ENCODE data around the gene GPRC5B. TPM values are rescaled to one million over a fixed set of nuclear protein-coding genes. Genes with fewer than 3 reads are reported as not detected.

GPRC5B gene
- total RNA-seq, 1 experiment from 2014 or later, result 0.88 TPM

DNA sequence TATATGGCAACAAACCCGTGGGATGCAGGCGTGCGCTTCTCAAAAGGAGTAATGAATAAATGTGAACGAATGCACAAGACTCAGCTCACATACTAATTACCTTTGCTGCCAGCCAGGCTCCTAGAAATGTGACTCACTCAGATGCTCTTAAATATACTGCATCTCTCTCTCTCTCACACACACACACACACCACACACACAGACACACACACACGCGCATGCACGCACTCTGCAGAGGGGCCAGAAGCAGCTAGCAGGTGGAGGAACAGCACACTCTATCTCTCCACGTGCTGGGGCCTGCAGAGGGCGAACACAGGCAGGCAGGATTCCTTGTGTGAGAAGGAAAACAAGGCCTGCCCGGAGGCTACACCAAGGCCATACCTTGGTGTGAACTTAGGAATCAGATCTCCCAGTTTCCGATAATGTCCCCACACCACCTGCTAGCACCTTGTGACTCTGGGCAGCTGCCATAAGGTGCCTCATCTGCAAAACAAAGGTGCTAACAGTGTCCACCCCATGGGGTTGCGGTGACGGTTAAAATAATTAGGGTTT lies 5.3 kb downstream of the GPRC5B start:
- peak; percentile 73 for DNase-seq (ENCODE audit: low spot score)
- in situ Hi-C loops (cut with HindIII; ENCODE audit: low sequenced_read_pairs), result loop anchor here (25.0 kb wide), 1 partner anchor 267 kb away; no protein-coding TSS in a partner anchor

DNA sequence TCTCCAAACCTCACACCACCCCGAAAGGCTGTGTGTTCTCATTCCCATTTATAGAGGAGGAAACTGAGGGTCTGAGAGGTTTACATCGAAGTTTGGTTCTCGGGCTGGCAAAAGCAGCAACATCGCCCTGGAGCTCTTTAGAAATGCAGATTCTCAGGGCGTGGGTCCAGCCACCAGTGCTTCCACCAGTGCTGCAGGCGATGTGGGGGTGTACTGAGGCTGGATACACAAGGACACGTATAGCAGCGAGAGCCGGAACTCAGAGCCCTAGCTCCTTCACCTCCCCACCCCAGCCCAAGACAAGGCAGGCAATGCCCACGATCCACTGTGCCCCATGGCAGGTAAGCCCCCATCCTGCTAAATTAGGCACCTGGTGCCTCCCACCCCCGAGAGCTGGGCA lies 5.9 kb downstream of the GPRC5B start:
- in situ Hi-C loops (cut with HindIII; ENCODE audit: low sequenced_read_pairs), result loop anchor here (25.0 kb wide), 1 partner anchor 266 kb away; no protein-coding TSS in a partner anchor
- peak; percentile 56 for DNase-seq (ENCODE audit: low spot score)

- in situ Hi-C loops (cut with HindIII; ENCODE audit: low sequenced_read_pairs), result loop anchor here (25.0 kb wide), 1 partner anchor 264 kb away; no protein-coding TSS in a partner anchor
- peak; percentile 33 for DNase-seq (ENCODE audit: low spot score)
Measured at GRCh38 chr16:19876501-19877059, 8.1 kb downstream of the GPRC5B start.

- DNase-seq (ENCODE audit: low spot score), result peak; percentile 10
- in situ Hi-C loops (cut with HindIII; ENCODE audit: low sequenced_read_pairs), result loop anchor here (25.0 kb wide), 1 partner anchor 264 kb away; no protein-coding TSS in a partner anchor
Measured at GRCh38 chr16:19875900-19876299, 8.7 kb downstream of the GPRC5B start.

GRCh38 chr16:19874851-19875546 lies 9.6 kb downstream of the GPRC5B start:
- DNase-seq (ENCODE audit: low spot score), result peak; percentile 23
- in situ Hi-C loops (cut with HindIII; ENCODE audit: low sequenced_read_pairs), result loop anchor here (25.0 kb wide), 1 partner anchor 263 kb away; no protein-coding TSS in a partner anchor

DNA sequence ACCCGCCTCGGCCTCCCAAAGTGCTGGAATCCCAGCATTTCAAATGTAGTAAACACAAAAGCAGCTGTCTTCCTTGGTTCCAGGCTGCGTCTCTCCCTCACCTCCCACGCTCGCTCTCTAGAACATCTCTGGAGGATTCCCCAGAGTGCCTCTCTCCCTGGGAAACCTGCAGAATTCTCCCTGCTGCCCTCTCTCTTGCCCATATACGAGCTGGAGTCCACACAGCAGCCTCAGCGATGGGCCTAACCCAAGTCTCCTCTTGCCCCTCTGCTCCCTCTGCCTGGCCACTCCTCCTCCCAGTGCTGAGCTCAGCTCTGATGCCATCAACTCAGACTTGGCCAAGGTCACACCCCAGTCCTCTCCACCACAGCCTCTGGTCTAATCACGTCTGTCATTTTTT lies 10.6 kb downstream of the GPRC5B start:
- DNase-seq (ENCODE audit: low spot score), result no peak
- in situ Hi-C loops (cut with HindIII; ENCODE audit: low sequenced_read_pairs), result no loop called here

- no peak for DNase-seq (ENCODE audit: low spot score)
- in situ Hi-C loops (cut with HindIII; ENCODE audit: low sequenced_read_pairs), result no loop called here
Measured at GRCh38 chr16:19872935-19873334, 11.7 kb downstream of the GPRC5B start.

GRCh38 chr16:19872179-19872863 lies 12.3 kb downstream of the GPRC5B start:
- in situ Hi-C loops (cut with HindIII; ENCODE audit: low sequenced_read_pairs), result no loop called here

GRCh38 chr16:19871721-19872120 lies 12.9 kb downstream of the GPRC5B start:
- DNase-seq (ENCODE audit: low spot score), result no peak

More at GRCh38 chr16:19872179-19872863, 12.3 kb downstream of the GPRC5B start:
- DNase-seq (ENCODE audit: low spot score), result peak; percentile 73

DNA sequence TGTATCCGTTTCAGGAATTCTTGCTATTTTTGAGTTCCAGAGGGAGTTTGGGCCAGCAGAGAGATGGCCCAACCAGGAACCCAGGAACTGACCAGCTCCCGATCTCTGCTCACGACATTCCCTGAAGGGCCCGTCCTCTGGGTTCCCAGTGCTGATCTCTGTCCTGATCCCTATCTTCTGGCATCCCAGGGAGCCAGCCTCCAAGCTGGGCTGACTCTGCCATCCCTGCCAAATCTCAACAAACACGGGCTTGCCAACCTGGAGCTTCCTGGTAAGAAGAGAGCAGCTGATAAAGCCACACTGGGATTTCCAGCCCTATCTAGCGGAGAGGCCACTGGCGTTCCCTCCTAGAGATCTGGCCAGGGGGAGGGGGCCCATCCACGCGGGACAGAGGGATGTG lies 16.2 kb downstream of the GPRC5B start:
- in situ Hi-C loops (cut with HindIII; ENCODE audit: low sequenced_read_pairs), result no loop called here
- DNase-seq (ENCODE audit: low spot score), result peak; percentile 54

More at GRCh38 chr16:19871721-19872120, 12.9 kb downstream of the GPRC5B start:
- in situ Hi-C loops (cut with HindIII; ENCODE audit: low sequenced_read_pairs), result no loop called here

DNA sequence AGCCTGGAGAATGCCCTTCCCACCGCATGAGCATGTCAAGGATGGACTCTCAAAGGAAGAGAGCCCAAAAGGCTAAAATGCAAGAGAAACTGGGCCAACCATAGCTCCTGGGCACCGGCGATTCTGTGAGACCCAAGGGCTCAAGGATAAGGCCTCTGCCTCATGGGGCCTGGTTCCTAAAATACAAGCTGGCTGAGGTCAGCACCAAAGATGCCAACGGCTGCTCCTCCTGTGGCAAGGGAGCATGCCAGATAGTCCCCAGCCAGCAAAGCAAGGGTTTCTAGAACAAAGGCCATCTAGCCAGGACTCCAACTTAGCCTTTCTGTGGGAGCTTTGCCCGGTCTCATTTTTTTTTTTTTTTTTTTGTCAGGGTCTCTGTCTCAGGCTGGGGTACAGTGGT lies 20.1 kb downstream of the GPRC5B start:
- DNase-seq (ENCODE audit: low spot score), result peak; percentile 85
- in situ Hi-C loops (cut with HindIII; ENCODE audit: low sequenced_read_pairs), result no loop called here

- DNase-seq (ENCODE audit: low spot score), result no peak
Measured at GRCh38 chr16:19863990-19864389, 20.7 kb downstream of the GPRC5B start.

GRCh38 chr16:19861811-19862327 lies 22.8 kb downstream of the GPRC5B start:
- peak; percentile 71 for DNase-seq (ENCODE audit: low spot score)
- in situ Hi-C loops (cut with HindIII; ENCODE audit: low sequenced_read_pairs), result no loop called here

More at GRCh38 chr16:19863990-19864389, 20.7 kb downstream of the GPRC5B start:
- in situ Hi-C loops (cut with HindIII; ENCODE audit: low sequenced_read_pairs), result no loop called here

DNA sequence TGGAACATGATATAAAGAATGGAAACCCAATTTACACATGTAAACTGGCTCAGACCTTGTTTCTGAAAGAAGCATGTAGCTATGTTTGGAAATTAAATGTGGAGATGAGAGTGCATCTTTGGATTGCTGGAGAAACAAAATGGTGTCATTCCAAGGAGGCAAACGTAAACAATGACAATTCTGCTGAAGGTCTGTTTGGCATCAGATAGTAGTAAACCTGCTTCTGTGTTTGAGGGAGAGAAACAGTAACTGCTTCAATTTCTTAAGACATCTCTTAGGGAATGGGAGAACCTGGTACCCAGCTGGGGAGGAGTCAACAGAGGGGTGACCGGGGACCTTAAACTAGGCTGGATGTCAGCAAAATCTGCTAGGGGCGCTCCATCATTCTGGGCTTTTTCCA lies 23.5 kb downstream of the GPRC5B start:
- in situ Hi-C loops (cut with HindIII; ENCODE audit: low sequenced_read_pairs), result no loop called here

DNA sequence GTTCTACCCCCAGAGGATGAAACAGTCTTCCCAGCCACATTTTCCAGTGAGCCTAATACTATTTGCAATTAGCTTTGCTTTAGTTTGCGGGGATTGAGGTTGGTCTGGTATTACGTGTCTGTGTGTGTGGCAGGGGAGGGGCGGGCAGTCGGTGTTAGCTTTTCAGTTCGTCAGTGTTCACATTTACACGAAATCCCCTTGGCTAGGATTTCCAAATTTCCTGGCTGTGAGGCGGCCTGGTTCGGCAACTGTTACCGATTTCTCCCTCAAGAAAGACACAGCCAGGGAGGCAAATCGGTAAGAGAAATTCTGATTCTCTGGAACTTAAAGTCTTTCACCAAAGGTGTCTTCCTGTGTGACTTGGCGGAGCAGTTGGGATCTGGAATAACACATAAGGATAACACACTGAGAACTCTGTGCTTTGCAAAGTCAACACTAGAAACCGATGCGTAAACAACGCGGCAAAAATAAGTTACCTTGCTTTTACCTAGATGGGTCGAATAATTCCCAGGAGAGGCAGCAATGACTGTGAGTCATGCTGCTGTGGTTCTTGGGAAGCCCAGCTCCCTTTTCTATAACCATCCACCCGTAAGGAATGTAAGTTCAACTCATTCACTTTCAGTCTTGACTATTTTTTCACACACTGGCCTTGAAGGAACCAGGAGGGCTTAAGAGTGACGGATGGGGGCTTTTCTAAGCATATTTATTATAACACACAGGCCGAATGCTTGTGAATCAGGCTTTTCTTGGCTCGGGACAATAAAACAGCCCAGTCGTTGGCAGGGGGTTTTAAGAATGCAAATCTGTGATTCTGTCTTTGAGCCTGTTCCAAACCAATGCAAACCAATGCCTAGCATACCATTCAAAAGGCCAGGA lies 24.2 kb downstream of the GPRC5B start:
- in situ Hi-C loops (cut with HindIII; ENCODE audit: low sequenced_read_pairs), result no loop called here
- DNase-seq (ENCODE audit: low spot score), result peak; percentile 66

More for the DNA sequence above, 23.5 kb downstream of the GPRC5B start:
- DNase-seq (ENCODE audit: low spot score), result peak; percentile 51

- DNase-seq (ENCODE audit: low spot score), result peak; percentile 38
- in situ Hi-C loops (cut with HindIII; ENCODE audit: low sequenced_read_pairs), result no loop called here
Measured at GRCh38 chr16:19859603-19860002, 25.0 kb downstream of the GPRC5B start.

DNA sequence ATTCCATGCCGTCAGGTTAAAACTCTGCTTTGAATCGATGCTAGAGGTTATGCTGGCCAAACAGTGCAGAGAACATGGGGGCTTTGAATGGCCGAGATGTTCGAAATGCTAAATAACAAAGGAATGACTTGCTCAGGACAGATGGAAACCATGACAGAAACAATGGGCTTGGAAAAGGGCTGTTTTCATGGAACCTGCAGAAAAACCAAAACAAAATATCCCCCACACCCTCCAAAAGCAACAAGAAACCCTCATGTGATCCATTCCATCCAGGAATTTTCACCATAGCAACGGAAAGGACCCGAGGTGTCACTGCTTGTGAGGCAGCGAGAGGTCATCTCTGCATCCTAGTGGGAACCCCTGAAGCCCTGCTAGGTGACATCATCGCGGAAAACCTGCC lies 25.5 kb downstream of the GPRC5B start:
- DNase-seq (ENCODE audit: low spot score), result no peak
- in situ Hi-C loops (cut with HindIII; ENCODE audit: low sequenced_read_pairs), result no loop called here

GRCh38 chr16:19858340-19859018 lies 26.2 kb downstream of the GPRC5B start:
- in situ Hi-C loops (cut with HindIII; ENCODE audit: low sequenced_read_pairs), result no loop called here

More at GRCh38 chr16:19858340-19859018, 26.2 kb downstream of the GPRC5B start:
- DNase-seq (ENCODE audit: low spot score), result no peak
